SK-N-SH treated with all-trans-retinoic acid at 6 μM for 48 hours (cell line): Measurements from ENCODE around the gene PHIP.

Experiments
- ATAC-seq: fragments of 200-7000 bp; cut with Tn5 transposase; 3 replicates; pipeline ENCODE4 v1.9.1; 2020; ENCODE audit warnings: mild to moderate bottlenecking, moderate library complexity
- ARNTL ChIP-seq: fragments of 450-650 bp; formaldehyde crosslinking; IDR thresholded peaks from 2 replicates; pipeline ENCODE4 v1.5.0; 2020; ENCODE audit warnings: low read depth, mild to moderate bottlenecking, moderate library complexity, borderline replicate concordance
- BACH2 ChIP-seq: fragments of 250-450 bp; sonication (Bioruptor Pico); IDR thresholded peaks from 2 replicates; pipeline ENCODE4 v1.9.0; 2021; ENCODE audit warnings: mild to moderate bottlenecking, borderline replicate concordance
- CREB5 ChIP-seq: fragments of 250-450 bp; sonication (Bioruptor Pico); IDR thresholded peaks from 2 replicates; pipeline ENCODE4 v1.5.1; 2020; ENCODE audit warnings: low read depth, mild to moderate bottlenecking, moderate library complexity
- CSDC2 ChIP-seq: fragments of 250-450 bp; sonication (Bioruptor Pico); IDR thresholded peaks from 2 replicates; pipeline ENCODE4 v1.5.0; 2020; ENCODE audit warnings: mild to moderate bottlenecking, moderate library complexity
- GLIS3 ChIP-seq: fragments of 250-450 bp; sonication (Bioruptor Pico); IDR thresholded peaks from 2 replicates; pipeline ENCODE4 v1.5.0; 2020; ENCODE audit warnings: mild to moderate bottlenecking, moderate library complexity
- ISL1 ChIP-seq: fragments of 250-450 bp; sonication (Bioruptor Pico); IDR thresholded peaks from 2 replicates; pipeline ENCODE4 v2.1.2; 2022; ENCODE audit warnings: mild to moderate bottlenecking, moderate library complexity
- OSR1 ChIP-seq: fragments of 250-450 bp; sonication (Bioruptor Pico); IDR thresholded peaks from 2 replicates; pipeline ENCODE4 v1.8.0; 2022; ENCODE audit warnings: moderate library complexity, mild to moderate bottlenecking, inconsistent platforms
- PPARA ChIP-seq: fragments of 250-450 bp; sonication (Bioruptor Pico); IDR thresholded peaks from 2 replicates; pipeline ENCODE4 v1.5.0; 2020; ENCODE audit warnings: mild to moderate bottlenecking, borderline replicate concordance
- RARB ChIP-seq: fragments of 250-450 bp; sonication (Bioruptor Pico); IDR thresholded peaks from 2 replicates; pipeline ENCODE4 v1.8.0; 2021; ENCODE audit warnings: mild to moderate bottlenecking, moderate library complexity
- SNAI2 ChIP-seq: fragments of 250-450 bp; sonication (Bioruptor Pico); IDR thresholded peaks from 2 replicates; pipeline ENCODE4 v1.5.0; 2020; ENCODE audit warnings: mild to moderate bottlenecking, moderate library complexity
- TCF4 ChIP-seq: fragments of 250-450 bp; sonication (Bioruptor Pico); IDR thresholded peaks from 2 replicates; pipeline ENCODE4 v1.8.0; 2021; ENCODE audit warnings: mild to moderate bottlenecking, moderate library complexity, borderline replicate concordance
- TOX ChIP-seq: fragments of 250-450 bp; sonication (Bioruptor Pico); IDR thresholded peaks from 2 replicates; pipeline ENCODE4 v1.8.0; 2021; ENCODE audit warnings: mild to moderate bottlenecking, moderate library complexity, borderline replicate concordance
- ZC3H10 ChIP-seq: fragments of 250-450 bp; sonication (Bioruptor Pico); IDR thresholded peaks from 2 replicates; pipeline ENCODE4 v1.5.1; 2021; ENCODE audit warnings: mild to moderate bottlenecking, moderate library complexity
- ZFP3 ChIP-seq: fragments of 250-450 bp; sonication (Bioruptor Pico); IDR thresholded peaks from 2 replicates; pipeline ENCODE4 v1.5.0; 2020; ENCODE audit warnings: mild to moderate bottlenecking, moderate library complexity
- ZFP30 ChIP-seq: fragments of 450-650 bp; formaldehyde crosslinking; IDR thresholded peaks from 2 replicates; pipeline ENCODE4 v1.5.0; 2022; ENCODE audit warnings: mild to moderate bottlenecking, moderate library complexity
- ZNF565 ChIP-seq: fragments of 450-650 bp; formaldehyde crosslinking; conservative IDR thresholded peaks from 2 replicates; pipeline ENCODE4 v1.5.0; 2020; ENCODE audit warnings: low read depth, mild to moderate bottlenecking, moderate library complexity
- ZNF70 ChIP-seq: fragments of 450-650 bp; formaldehyde crosslinking; IDR thresholded peaks from 2 replicates; pipeline ENCODE4 v1.5.0; 2020; ENCODE audit warnings: mild to moderate bottlenecking, moderate library complexity
- ZNF8 ChIP-seq: fragments of 450-650 bp; formaldehyde crosslinking; IDR thresholded peaks from 2 replicates; pipeline ENCODE4 v1.5.0; 2020; ENCODE audit warnings: mild to moderate bottlenecking, moderate library complexity
- TF ChIP-seq, protein P1 (sequence below): fragments of 250-450 bp; sonication (Bioruptor Pico); IDR thresholded peaks from 2 replicates; pipeline ENCODE4 v1.5.1; 2021; ENCODE audit warnings: mild to moderate bottlenecking, moderate library complexity
- TF ChIP-seq, protein P2 (sequence below): fragments of 250-450 bp; sonication (Bioruptor Pico); IDR thresholded peaks from 2 replicates; pipeline ENCODE4 v1.8.0; 2021; ENCODE audit warnings: low read depth, mild to moderate bottlenecking, moderate library complexity, borderline replicate concordance
- TF ChIP-seq, protein P3 (sequence below): fragments of 250-450 bp; sonication (Bioruptor Pico); IDR thresholded peaks from 2 replicates; pipeline ENCODE4 v1.5.0; 2020; ENCODE audit warnings: mild to moderate bottlenecking, moderate library complexity

The PHIP gene

DNA sequence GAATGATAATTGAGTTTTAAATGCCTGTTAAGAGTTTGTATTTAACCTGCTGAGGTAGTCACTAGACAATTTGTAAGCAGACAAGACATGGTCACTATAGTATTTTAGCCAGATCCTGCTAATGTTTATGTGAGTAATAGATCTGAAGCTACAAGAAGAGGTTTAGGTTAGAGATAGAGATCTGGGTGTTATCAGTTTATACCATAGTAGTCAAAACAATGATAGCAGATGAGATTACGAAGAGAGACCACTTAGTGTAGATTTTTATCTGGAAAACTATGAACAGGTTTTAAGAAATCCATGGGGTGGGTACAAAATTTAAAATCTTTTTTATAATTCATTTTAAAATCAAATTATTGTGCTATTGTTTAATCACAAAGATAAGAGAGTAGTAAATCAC lies 47.5 kb downstream of the PHIP start:
- TF ChIP-seq ISL1 (peak; percentile 20; the same call in 1 of the 2 replicates), ZNF565 (CRISPR knock-in tag) (no peak), ZFP30 (CRISPR knock-in tag) (no peak)
- TF ChIP-seq, protein P1, sequence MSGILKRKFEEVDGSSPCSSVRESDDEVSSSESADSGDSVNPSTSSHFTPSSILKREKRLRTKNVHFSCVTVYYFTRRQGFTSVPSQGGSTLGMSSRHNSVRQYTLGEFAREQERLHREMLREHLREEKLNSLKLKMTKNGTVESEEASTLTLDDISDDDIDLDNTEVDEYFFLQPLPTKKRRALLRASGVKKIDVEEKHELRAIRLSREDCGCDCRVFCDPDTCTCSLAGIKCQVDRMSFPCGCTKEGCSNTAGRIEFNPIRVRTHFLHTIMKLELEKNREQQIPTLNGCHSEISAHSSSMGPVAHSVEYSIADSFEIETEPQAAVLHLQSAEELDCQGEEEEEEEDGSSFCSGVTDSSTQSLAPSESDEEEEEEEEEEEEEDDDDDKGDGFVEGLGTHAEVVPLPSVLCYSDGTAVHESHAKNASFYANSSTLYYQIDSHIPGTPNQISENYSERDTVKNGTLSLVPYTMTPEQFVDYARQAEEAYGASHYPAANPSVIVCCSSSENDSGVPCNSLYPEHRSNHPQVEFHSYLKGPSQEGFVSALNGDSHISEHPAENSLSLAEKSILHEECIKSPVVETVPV = no peak
- no peak for ATAC-seq

DNA sequence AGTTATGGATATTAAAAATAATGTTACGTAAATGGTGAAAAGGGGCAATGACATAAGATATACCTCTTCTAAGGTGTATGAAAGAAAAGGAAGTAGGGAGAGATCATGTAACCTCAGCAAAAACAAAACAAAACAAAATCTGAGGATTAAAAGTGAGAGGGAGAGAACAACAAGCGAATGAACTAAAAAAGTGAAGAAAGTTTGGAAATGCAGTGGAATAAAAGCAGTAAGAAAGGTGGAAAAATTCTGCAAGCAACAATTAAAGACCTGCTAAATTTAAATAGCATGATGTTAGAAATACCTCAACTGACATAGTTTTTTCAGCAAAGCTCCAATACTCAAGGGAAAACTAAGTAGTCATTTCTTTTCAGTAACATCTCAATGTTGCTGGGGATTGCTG lies 48.0 kb downstream of the PHIP start:
- TF ChIP-seq ZC3H10 (CRISPR knock-in tag) (no peak), ZNF8 (no peak), PPARA (CRISPR knock-in tag) (no peak), BACH2 (CRISPR knock-in tag) (no peak), TCF4 (no peak), GLIS3 (CRISPR knock-in tag) (no peak), ZNF70 (CRISPR knock-in tag) (no peak), TOX (CRISPR knock-in tag) (no peak), SNAI2 (CRISPR knock-in tag) (no peak), ZNF565 (CRISPR knock-in tag) (no peak), ZFP30 (CRISPR knock-in tag) (no peak), CSDC2 (CRISPR knock-in tag) (no peak)
- TF ChIP-seq, protein P2, sequence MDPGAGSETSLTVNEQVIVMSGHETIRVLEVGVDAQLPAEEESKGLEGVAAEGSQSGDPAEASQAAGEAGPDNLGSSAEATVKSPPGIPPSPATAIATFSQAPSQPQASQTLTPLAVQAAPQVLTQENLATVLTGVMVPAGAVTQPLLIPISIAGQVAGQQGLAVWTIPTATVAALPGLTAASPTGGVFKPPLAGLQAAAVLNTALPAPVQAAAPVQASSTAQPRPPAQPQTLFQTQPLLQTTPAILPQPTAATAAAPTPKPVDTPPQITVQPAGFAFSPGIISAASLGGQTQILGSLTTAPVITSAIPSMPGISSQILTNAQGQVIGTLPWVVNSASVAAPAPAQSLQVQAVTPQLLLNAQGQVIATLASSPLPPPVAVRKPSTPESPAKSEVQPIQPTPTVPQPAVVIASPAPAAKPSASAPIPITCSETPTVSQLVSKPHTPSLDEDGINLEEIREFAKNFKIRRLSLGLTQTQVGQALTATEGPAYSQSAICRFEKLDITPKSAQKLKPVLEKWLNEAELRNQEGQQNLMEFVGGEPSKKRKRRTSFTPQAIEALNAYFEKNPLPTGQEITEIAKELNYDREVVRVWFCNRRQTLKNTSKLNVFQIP (CRISPR knock-in tag) = no peak
- TF ChIP-seq, protein P1 = no peak
- TF ChIP-seq, protein P3, sequence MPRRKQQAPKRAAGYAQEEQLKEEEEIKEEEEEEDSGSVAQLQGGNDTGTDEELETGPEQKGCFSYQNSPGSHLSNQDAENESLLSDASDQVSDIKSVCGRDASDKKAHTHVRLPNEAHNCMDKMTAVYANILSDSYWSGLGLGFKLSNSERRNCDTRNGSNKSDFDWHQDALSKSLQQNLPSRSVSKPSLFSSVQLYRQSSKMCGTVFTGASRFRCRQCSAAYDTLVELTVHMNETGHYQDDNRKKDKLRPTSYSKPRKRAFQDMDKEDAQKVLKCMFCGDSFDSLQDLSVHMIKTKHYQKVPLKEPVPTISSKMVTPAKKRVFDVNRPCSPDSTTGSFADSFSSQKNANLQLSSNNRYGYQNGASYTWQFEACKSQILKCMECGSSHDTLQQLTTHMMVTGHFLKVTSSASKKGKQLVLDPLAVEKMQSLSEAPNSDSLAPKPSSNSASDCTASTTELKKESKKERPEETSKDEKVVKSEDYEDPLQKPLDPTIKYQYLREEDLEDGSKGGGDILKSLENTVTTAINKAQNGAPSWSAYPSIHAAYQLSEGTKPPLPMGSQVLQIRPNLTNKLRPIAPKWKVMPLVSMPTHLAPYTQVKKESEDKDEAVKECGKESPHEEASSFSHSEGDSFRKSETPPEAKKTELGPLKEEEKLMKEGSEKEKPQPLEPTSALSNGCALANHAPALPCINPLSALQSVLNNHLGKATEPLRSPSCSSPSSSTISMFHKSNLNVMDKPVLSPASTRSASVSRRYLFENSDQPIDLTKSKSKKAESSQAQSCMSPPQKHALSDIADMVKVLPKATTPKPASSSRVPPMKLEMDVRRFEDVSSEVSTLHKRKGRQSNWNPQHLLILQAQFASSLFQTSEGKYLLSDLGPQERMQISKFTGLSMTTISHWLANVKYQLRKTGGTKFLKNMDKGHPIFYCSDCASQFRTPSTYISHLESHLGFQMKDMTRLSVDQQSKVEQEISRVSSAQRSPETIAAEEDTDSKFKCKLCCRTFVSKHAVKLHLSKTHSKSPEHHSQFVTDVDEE (CRISPR knock-in tag) = no peak
- ATAC-seq = no peak

DNA sequence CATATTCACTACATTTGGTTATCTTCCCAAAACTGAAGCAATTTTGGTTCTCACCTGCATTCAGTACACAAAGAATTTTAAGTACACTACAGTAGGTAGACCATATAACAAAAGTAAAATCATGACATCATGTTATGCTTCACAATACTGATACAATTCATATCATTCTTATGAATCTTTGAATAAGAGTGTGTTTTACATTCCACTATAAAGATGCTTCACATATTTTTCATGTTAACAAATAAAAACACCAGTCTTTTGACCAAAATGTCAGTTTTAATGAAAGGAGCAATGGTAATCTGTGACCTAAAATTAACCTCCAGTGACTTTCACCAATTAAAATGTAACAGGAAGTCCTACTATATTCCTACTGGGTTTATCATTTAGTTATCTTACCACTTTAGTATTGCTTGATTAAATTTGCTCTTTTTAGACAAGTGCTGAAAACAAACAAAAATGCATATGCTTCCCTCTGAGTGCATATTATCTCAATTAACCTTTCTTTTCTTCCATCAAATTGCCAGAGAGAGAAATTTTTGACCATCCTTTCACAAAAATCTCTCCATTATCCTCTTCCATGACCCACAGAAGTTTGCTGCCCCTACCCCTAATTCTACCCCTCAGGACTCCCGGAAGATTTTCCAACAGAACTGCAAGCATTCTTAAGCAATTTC lies 49.3 kb downstream of the PHIP start:
- TF ChIP-seq SNAI2 (CRISPR knock-in tag) (no peak), ZNF565 (CRISPR knock-in tag) (no peak), ISL1 (peak; percentile 44), ZC3H10 (CRISPR knock-in tag) (no peak)
- TF ChIP-seq, all 23 proteins: peak for 1
- ATAC-seq = peak; percentile 76; the same call in 2 of the 3 replicates

DNA sequence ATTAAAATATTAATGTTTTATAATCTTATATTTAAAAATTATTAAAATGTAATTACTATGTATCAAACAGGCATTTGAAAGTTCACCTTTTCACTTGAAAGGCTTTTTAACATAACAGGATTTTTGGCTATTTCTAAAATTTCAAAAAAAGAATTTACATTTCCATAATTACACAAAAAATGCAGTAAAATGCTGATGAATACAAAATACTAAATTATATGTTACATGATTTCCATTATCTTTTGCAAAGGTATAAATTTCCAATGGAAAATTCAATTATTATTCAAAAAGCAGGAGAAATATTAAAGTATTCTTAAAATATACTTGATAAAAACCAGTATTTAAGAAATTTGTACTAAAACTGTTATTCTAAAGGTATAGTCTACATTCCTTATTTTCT lies 66.1 kb downstream of the PHIP start:
- no peak for ATAC-seq
- TF ChIP-seq SNAI2 (CRISPR knock-in tag) = no peak
- no peak for TF ChIP-seq ARNTL (CRISPR knock-in tag)
- no peak for TF ChIP-seq RARB (CRISPR knock-in tag)
- TF ChIP-seq, protein P3 (CRISPR knock-in tag) = no peak
- no peak for TF ChIP-seq ZFP3 (CRISPR knock-in tag)
- no peak for TF ChIP-seq OSR1 (CRISPR knock-in tag)
- no peak for TF ChIP-seq ZNF565 (CRISPR knock-in tag)
- no peak for TF ChIP-seq TCF4
- TF ChIP-seq BACH2 (CRISPR knock-in tag) = no peak
- no peak for TF ChIP-seq CREB5 (CRISPR knock-in tag)
- TF ChIP-seq TOX (CRISPR knock-in tag) = no peak
- no peak for TF ChIP-seq ZFP30 (CRISPR knock-in tag)
- no peak for TF ChIP-seq PPARA (CRISPR knock-in tag)
- TF ChIP-seq ISL1 = no peak
- TF ChIP-seq GLIS3 (CRISPR knock-in tag) = no peak
